Dermis blood vessel endothelial cell (primary cell): ENCODE data around the gene CNBP. TPM values are rescaled to one million over a fixed set of nuclear protein-coding genes. Genes with fewer than 3 reads are reported as not detected.
"Not testable (repeated sequence)": the region's sequence is repeated elsewhere in the genome, so short reads cannot be mapped to it uniquely, and the experiment has no call there.

Experiments used
- DNase-seq: peaks from one replicate; pipeline ENCODE4 v3.0.0; 2010
- total RNA-seq: library from RNA; depleted of rRNA; stranded (reverse); fragments of >200 nt; gene quantifications from 2 replicates; pipeline ENCODE4 v1.2.3, GENCODE V29; 2014

Gene CNBP
- total RNA-seq, 1 donor from 2014 or later, result 251 TPM

DNA sequence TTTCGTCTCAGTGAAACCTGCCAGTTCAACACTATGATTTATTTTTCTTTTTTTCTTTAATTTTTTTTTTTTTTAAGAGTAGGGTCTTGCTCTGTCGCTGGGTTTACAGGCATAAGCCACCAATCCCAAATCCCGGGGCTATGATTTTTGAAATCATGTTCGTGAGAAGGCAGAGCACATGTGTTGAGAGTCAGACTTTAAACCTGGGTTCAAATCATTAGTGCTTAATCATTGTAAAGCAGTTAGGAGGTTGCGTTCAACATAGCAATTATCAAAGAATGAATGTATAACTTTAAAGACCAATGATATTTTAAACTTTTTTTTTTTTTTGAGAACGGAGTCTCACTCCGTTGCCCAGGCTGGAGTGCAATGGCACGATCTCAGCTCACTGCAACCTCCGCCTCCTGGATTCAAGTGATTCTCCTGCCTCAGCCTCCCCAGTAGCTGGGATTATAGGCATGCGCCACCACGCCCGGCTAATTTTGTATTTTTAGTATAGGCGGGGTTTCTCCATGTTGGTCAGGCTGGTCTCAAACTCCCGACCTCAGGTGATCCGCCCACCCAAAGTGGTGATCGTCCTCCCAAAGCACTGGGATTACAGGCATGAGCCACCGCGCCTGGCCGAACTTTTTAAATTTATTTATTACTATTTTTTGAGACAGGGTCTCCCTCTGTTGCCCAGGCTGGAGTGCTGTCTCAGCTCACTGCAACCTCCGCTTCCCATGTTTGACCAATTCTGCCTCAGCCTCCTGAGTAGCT lies 1.3 kb upstream of the CNBP start:
- not testable (repeated sequence) for DNase-seq

- peak; percentile 52 for DNase-seq
Measured at GRCh38 chr3:129184396-129184657, 631 bp upstream of the CNBP start.

DNA sequence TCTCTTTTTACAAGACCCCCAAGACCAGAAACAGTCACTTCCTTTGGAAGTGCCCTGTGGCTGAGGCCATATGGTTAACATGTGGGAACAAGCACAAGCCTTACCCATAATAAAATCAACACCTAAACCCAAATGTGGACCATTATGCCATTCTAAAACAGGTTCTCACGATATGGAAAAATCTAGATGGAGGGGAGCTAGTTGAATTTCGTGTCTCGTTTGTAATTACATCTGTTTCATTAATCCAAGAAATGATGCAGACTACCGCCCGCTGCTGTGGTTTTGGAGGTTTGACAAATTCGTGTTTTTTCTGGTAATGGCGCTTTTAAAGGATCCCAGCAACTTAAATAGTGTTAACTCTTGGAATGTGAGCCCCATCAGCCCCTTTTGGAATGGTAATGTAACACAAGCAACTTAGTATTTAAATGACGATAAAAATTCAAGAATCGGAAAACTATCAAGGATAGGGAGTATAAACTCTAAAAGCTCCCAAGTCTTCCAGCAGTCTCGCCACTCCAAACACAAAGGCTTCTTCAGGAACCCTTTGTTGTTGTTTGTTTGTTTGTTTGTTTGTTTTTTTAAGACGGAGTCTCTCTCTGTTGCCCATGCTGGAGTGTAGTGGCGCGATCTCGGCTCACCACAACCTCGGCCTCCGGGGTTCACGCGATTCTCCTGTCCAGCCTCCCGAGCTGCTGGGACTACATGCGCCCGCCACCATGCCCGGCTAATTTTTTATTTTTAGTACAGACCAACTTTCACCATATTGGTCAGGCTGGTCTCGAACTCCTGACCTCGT lies 1.1 kb downstream of the CNBP start:
- DNase-seq, result peak; percentile 46

DNA sequence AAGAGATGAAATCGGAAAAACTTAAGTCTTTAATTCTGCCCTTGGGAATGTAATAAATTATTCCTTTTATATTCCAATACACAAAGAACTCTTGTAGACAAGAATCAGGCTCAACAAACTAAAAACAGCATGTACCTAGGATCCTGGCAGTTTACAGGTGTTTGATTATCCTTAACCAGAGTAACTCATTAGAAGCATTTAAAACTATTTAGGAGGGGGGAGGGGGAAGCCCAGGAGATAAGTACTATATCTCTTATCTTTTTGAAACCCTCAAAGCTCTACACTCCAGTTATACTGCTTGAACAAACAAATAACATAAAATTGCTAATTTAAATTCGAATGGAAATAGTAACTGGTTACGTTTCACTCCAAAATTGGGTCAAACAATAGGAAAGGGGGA lies 1.9 kb downstream of the CNBP start:
- no peak for DNase-seq

- DNase-seq, result no peak
Measured at GRCh38 chr3:129180461-129180860, 3.2 kb downstream of the CNBP start.

DNA sequence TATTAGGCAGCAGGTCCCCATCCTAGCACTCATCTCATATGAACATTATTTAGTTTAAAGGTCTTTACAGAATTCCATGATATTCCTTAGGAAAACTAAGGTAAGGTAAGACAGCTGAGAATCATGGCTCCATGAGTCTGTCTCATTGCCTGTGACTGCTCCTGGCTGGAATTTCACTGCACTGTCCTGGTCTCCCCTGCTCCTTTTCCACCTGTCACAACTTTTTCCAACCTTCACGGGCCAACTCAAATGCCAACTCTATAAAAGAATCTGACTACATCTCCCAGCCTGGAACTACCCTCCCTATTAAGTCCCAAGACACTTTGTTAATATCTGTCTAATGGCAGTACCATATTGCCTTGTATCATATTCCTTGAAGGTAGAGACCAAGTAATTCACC lies 7.6 kb downstream of the CNBP start:
- DNase-seq, result no peak

DNA sequence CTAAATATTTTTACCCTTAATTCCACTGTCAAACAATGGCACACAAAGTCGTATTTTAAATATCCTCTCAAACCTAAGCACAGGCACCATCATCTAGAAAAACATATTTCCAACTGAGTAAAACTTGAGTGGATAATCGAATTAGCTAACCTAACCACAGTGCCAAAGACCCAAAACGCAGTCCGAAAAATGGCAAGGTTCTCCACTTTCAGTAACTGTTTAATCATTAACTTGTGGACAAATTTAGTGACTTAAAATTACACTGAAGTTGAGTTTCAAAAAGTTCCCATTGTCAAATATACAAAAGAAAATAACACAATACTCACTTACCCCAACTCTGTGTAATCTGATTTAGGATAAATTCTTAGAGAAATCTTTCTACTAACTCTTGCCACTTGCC lies 10.0 kb downstream of the CNBP start:
- DNase-seq, result no peak

- no peak for DNase-seq
Measured at GRCh38 chr3:129173206-129173605, 10.5 kb downstream of the CNBP start.

DNA sequence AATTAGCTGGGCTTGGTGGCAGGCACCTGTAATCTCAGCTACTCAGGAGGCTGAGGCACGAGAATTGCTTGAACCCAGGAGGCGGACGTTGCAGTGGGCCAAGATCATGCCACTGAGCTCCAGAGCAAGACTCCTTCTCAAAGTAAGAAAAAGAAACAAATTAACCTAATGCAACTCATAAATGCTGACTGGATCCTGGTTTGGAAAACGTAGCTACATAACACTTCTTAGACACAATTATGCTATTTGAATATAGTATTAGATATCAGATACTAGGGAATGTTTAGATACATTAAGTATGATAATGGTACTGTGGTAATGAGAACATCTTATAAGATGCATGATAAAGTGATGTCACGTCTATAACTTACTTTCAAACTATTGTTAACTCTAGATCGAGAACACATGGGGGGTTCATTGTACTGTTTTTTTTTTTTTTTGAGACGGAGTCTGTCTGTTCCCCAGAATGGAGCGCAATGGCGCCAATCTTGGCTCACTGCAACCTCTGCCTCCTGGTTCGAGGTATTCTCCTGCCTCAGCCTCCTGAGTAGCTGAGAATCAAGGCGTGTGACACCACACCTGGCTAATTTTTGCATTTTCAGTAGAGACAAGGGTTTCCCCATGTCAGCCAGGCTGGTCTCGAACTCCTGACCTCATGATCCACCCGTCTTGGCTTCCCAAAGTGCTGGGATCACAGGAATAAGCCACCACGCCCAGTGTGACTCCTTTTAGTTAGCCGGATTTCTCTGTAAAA lies 16.9 kb downstream of the CNBP start:
- DNase-seq, result no peak

DNA sequence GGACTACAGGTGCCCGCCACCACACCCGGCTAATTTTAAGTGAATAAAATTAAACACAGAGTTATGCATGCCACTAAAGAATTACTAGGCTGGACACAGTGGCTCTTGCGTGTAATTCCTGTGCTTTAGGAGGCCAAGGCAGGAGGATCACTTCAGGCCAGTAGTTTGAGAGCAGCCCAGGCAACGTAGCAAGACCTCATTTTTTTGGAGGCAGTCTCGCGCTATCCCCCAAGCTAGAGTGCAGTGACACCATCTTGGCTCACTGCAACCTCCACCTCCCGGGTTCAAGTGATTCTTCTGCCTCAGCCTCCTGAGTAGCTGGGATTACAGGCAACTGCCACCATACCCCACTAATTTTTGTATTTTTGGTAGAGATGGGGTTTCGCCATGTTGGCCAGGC lies 18.1 kb downstream of the CNBP start:
- DNase-seq, result not testable (repeated sequence)

DNA sequence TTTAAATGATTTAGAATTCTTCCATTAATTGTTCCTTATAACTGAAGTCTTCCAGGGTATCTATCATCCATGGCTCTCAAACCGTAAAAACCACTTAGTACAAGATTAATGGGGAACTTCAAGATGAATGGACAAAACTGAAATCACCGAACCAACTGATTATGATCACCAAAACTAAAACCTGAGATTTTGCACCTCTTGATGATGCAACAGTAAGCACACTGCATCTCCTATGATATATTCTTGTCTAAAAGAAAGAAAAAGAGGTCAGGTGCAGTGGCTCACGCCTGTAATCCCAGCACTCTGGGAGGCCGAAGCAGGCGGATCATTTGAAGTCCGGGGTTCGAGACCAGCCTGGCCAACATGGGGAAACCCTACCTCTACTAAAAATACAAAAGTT lies 19.2 kb downstream of the CNBP start:
- no peak for DNase-seq

DNA sequence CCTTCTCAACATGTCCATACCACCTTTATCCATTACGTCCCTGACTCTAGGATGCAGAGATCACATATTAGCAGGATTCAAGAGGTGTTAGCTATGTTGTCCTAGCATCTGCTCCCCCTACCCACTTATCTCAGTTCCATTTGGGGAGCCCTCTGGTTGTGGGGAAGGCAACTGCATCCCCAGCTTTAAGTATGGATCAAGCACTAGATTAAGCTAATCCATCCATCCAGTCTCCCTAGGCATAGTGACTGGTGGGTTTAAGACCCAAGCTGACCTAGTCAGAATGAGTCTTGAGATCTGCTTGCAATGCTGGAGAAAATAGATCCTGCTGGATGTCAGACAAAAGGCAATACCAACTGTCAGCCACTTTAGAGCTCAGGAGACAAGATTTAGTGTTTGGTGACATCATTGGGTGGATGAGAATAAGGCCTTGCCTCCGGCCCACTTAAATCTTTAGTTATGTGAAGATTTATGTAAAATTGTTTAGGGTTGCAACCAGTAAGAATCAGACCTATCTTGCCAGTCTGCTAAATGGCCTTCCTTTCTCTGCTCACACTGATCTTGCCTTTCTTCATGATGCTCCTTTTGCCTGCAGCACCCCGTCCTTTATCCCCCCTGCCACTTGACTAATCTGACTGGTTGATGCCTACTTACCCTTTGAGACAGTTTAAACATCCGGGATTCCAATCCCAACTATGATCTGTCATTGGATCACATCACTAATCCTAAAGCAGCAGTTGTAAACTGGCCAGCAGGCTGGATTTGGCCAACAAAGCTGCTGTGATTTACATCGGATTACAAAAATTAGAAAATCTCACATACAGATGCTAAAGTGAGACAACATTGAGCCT lies 20.7 kb downstream of the CNBP start:
- peak; percentile 22 for DNase-seq

DNA sequence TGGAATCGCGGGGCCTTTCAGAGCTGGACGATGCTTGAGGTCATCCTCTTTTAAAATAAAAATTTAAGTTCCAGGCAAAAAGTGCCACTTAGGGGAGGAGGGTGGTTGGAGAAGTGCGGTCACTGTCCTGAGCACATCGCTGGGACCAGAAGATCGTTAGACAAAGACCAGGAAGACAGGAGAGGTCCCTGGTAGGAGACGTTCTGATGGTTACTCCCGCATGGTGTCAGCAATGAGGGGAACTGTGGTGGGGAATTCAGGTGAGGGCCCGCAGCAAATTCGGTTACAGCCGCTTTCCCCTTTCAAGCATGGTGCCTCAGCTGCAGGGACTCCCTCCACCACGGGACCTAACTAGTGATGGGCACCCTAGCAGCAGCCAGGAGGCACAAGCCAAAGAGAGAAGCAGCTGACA lies 21.8 kb downstream of the CNBP start:
- peak; percentile 39 for DNase-seq

GRCh38 chr3:129160891-129161859 lies 22.5 kb downstream of the CNBP start, which contains the start of gene ISY1:
TSS of gene ISY1 (minus strand) at chr3:129161063. CDS start at chr3:129160975, 88 bp downstream.
- DNase-seq, result peak; percentile 96

- no peak for DNase-seq
Measured at GRCh38 chr3:129144786-129145185, 38.9 kb downstream of the CNBP start.

DNA sequence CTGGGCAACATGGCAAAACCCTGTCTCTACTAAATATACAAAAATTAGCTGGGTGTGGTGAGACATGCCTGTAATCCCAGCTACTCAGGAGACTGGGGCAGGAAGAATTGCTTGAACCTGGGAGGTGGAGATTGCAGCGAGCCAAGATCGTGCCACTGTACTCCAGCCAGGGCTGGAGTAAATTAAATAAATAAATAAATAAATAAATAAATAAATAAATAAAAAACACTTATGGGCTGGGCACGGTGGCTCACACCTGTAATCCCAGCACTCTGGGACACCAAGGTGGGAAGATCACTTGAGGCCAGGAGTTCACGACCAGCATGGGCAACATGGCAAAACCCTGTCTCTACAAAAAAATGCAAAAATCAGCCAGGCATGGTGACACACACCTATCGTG lies 42.7 kb downstream of the CNBP start:
- not testable (repeated sequence) for DNase-seq

GRCh38 chr3:129139911-129140310 lies 43.8 kb downstream of the CNBP start:
- no peak for DNase-seq

- DNase-seq, result not testable (repeated sequence)
Measured at GRCh38 chr3:129136275-129136674, 47.4 kb downstream of the CNBP start.

DNA sequence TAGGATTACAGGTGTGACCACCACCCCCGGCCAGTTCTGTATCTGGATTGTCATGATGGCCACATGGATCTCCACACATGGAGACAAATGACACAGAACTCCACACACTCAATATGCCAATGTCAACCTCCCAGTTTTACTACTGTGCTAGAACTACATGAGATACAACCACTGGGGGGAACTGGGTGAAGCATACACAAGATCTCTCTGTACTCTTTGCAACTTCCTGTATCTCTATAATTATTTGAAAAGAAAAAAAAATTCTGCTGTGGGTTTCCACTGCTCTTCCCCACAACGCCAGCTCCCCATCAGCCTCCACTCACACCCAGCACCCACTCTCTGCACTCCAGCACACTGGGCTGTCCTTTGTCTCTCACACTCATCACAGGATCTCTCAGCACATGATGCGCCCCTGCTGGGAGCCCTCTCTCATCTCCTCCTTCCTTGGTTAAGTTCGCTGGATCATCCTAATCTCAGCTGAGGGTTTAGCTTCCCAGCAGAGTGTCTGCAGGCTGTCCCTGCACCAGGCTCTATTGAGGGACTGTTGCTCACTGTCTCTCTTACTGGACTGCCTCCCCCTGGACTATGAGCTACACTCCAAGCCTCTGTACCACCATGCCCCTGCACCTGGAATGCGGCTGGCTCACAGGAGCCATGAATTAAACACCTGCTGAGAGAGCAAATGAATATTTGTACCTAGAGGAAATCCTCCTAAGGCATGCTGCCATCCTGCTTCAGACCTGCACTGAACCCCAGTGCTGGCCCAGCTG lies 51.4 kb downstream of the CNBP start:
- DNase-seq, result no peak

GRCh38 chr3:129131465-129132088 lies 52.1 kb downstream of the CNBP start:
- DNase-seq, result no peak
